NT2/D1 (cell line): ENCODE results near the gene SLC25A45.

Source experiments
- YY1 ChIP-seq: IDR thresholded peaks from 2 replicates; pipeline ENCODE4 v1.6.1; 2011; ENCODE audit not compliant: insufficient read length, insufficient read depth
- ZNF274 ChIP-seq: IDR thresholded peaks from 2 replicates; pipeline ENCODE4 v1.6.1; 2011; ENCODE audit warnings: mild to moderate bottlenecking, low read depth, low read length

- TF ChIP-seq ZNF274 = no peak
- TF ChIP-seq YY1 = no peak
These were observed 21.2 kb upstream of the SLC25A45 start for GRCh38 chr11:65403607-65404121.
